Uterus (tissue), 2 donors: Measurements from ENCODE around the gene ST7.

Experiments used
- CTCF ChIP-seq, 4 experiments: fragments of 200-600 bp in 2 of 4; fragments of 450-650 bp in 2 of 4; sonication (generic) in 2 of 4; IDR thresholded peaks; one replicate each; pipeline ENCODE4 v1.5.1; 2016 to 2019; ENCODE audit warnings: antibody characterized with exemption in 4 of 4, mild to moderate bottlenecking in 2 of 4, moderate library complexity in 1 of 4
- POLR2A ChIP-seq, 2 donors: fragments of 450-650 bp; IDR thresholded peaks; one replicate each; pipeline ENCODE4 v1.6.1; 2016; ENCODE audit warnings: antibody characterized with exemption in 2 of 2, mild to moderate bottlenecking in 1 of 2, moderate library complexity in 1 of 2

DNA sequence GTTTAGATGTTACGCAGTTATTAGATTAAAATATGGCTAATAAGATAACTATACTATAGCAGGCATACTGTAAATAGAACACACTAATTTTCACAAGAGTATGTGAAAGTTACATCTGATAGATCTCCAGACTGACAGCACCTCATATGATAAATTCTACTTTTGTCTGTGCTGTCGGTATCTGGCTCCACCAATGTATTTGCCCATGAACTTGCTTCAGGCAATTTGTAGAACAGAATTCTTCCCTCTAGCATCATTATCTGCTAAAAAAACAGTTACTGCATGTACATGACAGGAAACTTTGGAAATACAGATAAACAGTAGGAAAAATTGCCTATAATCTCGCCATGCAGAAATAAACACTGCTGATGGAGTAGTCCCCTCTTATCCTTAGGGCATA, 231.8 kb downstream of the ST7 start:
- no peak for TF ChIP-seq CTCF (IDR thresholded peaks at IDR 0.05)
- no peak for TF ChIP-seq POLR2A (IDR thresholded peaks at IDR 0.05)
